GM18861 (cell line): ENCODE measurements around the gene AGPAT3.

Experiments used
- ATAC-seq: cut with Tn5 transposase; IDR thresholded peaks from one replicate; pipeline ENCODE4 v1.9.1; 2021; ENCODE audit not compliant: unreplicated experiment

AGPAT3 gene

DNA sequence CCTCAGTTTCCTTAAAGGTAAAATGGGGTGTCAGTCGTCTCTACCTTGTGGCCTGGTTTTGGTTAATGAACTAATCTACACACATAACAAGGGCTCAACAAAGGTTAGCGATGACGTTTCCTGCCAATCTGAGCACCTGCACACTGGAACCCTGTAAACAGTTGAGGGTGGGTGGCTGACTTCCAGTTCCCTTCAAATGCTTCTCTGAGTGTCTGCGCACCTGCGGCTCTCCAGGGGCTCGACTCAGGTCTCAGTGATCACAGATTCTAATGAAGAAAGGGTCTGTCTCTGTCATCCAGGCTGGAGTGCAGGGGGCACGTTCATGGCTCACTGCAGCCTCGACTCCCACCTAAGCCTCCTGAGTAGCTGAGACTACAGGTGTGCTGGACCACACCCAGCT lies 3.3 kb upstream of the AGPAT3 start:
- ATAC-seq, result no peak

DNA sequence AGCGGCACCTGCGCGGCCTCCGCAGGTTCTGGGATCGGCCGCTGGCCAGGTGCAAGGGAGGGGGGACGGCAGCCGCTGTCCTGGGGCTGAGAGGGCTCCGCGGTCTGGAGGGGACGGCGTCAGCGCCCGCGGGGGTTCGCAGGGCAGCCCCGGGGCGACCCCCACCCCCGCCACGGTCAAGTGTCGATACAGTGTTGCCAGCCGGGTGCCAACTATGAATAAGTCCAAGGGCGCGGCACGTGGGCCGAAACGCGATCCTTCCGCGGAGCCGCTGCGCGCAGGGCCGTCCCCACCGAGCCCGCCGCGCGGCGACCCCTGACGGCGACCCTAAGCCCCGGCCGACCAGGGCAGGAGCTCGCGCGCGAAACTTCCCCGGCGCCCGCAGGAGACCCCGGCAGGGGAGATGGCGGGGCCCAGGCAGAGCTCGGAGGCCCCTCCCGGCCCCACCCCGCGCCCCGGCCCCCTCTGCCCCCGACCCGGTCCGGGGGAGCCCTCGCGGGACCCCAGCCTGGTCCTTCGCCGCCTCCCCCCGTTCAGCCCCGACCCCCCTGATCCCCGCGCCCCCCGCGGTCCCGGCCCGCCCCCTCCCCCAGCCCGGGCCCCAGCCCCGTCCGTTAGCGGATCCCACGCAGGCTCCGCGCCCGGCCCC lies 586 bp upstream of the AGPAT3 start:
- ATAC-seq, result peak; percentile 25

DNA sequence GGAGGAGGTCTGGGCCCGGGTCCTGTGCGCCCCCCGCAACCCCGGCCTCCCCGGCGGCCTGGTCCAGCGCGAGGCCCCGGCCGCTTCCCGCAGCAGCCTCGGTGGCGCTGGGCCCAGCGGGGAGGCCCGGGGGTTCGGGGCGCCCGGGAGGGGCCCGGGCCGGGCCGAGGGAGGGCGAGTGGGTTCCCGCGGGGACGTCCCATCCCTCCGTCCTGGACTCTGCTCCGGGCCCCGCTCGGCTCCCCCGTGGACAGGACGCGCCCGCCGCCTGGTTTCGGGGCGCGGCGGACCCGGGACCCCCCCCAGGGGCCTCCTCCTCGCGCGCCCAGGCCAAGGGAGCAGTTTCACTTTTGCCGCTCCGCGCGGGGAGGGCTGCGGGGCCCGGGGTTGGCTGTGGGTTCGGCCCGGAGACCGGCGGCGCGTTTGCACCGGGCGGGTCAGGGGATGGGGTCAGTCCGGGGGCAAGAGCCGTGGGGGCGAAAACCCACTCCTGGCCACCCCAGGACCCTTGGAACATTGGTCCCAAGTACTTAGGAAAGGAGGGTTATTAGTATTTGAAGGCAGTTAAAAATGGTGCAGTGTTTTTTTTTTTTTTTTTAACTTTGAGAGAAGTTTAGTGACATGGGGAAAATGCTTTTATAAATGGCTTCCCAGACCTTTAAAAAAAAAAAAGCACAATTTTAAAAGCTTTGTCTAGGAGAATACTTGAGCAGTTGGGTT lies 677 bp downstream of the AGPAT3 start:
- no peak for ATAC-seq

DNA sequence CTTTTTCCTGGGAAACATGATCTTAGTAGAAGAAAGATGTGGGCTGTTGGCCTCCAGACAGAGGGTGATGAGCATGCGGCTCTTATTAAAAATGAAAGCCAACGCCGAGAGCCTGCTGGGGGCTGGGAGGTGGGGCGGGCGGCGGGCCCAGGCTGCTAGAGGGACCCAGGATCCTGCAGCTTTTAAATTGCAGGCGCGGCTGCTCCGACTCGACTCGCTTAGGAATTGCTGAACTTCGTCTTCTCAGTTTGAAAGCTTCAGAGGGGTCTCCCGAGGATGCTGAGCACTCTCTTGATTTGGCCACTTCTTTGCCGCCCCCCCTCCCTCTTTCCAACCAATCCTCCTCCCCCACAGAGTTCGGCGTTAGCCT lies 1.2 kb downstream of the AGPAT3 start:
- ATAC-seq, result no peak

DNA sequence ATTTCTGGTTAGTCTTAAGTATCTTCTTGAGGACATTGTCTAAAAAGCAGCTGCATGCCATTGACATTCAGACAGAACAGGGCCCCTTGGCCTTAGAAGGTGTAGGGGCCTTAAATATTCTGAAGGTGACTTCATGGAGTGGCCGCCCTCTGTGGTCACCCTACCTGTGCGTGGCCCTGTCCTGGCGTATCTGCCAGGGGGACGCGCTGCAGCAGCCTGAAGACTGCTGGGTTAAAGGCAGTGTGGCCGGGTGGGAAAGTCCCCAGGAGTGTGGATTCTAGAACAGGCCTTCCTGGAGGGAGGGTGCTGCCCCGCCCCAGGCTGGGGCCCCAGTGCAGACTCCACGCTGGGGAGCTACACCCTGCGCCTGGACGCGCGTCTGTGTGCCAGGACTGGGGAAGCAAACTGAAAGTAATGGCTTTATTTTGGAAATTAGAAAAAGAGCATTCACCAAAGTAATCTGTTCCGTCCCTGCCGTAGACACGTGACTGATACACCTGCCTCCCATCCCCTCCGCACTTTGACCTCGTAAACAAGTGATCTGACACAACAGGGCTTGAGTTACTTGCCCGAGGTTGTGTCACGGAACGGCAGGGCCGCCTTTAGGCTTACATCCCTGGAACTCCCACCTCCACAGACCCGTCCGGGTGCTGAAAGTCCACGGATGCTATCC lies 1.8 kb downstream of the AGPAT3 start:
- ATAC-seq, result no peak

DNA sequence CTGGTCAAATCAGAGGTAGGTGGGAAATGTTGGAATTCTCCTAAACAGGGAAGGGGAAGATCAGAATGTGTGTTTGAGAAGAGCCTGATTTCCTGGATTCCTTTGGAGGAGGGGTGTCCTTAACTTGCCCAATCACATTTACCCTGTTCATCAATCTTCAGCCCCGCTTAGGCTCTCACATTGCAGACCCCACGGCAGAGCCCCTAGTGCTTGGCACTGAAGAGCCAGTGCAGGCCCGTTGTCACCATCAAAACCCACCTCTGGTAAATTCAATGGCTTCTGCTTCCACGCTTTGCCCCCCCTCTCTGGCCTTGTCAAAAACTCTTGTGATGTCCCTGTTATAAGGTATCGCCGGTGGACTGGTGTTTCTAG lies 2.3 kb downstream of the AGPAT3 start:
- ATAC-seq, result no peak

DNA sequence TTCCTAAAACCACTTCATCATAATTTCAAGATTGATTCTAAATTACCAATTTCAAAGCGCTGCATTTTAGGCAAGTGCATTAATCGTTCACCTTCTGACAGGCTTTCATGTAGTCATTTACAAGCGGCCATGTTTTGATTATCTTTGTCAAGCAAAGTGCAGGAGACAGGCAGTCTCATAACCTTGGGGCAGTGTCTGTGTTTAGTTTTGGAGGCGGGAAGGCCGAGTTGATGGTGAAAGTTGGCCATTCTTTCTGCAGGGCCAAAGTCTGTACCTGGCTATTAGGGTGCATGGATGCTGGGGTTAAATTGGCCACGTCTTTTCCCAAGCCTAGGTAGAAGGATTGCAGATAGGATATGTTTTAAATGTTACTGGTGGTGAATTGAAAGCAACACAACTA lies 2.9 kb downstream of the AGPAT3 start:
- no peak for ATAC-seq

DNA sequence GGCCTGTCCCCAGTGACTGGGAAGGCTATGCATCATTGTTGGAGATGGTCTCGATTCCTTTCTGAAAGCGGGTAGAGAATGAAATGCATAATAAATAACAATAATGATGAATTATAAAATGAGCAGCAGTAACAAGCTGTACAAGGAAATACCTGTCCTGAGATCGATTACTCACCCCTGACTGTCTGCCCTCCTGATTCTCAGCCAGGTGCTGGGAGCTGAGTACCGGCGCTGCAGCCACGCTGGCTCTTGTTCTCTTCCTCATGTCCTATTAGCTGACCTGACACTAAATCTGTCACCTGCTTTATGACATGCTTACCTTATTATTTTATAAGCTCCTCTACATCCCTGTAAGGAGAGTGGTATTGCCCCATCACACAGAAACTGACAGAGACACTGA lies 3.4 kb downstream of the AGPAT3 start:
- no peak for ATAC-seq

DNA sequence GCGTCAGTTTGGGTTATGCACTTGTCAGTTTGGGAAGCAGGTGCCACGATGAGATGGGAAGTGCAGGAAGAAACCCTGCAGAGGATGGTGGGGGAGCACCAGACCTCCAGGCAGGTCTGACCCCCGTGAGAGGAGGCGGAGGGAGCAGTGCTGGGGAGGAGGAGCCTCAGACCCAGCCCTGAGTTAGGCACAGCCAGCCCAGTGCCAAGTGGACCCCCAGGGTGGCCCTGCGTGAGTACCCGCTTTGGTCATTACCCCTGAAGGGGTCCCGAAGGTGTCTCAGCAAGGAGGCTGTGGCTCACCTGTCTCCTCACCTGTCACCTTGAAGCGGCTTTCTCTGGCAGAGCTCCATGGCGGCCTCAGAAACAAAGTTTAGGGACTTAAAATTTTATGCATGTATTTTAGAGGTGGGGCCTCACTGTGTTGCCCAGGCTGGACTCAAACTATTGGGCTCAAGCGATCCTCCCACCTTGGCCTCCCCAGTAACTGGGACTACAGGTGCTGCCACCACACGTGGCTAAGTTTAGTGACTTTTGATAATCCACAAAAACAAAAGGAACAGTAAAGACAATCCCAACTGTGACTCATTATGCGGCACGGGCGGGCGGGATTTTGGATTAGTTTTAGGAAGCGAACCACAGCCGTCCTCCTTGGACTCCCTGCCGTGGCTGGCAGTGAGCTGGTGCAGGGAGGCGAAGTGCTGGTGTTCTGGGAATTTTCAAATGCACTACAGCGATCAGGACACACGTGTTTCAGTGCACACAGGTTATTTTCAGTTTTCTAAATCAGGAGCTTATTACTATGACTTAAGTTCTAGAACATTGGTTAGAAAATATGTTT lies 4.7 kb downstream of the AGPAT3 start:
- ATAC-seq, result no peak

DNA sequence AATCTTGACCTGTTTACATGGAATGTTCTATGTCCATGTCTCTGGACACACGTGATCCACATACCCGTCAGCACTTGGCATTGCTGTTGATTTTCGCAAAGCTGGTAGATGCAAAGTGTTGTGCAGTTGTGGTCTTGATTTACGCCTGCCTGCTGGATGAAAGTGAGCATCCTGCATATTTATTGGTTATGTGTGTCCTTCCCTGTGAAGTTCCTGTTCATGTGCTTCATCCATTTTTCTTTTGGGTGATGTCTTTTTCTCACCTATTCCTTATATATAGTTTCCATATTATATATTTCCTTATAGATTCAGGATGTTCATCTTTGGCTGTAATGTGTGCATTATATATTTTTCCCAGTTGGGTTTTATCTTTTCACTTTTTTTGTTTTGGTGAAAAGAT lies 6.5 kb downstream of the AGPAT3 start:
- ATAC-seq, result no peak

DNA sequence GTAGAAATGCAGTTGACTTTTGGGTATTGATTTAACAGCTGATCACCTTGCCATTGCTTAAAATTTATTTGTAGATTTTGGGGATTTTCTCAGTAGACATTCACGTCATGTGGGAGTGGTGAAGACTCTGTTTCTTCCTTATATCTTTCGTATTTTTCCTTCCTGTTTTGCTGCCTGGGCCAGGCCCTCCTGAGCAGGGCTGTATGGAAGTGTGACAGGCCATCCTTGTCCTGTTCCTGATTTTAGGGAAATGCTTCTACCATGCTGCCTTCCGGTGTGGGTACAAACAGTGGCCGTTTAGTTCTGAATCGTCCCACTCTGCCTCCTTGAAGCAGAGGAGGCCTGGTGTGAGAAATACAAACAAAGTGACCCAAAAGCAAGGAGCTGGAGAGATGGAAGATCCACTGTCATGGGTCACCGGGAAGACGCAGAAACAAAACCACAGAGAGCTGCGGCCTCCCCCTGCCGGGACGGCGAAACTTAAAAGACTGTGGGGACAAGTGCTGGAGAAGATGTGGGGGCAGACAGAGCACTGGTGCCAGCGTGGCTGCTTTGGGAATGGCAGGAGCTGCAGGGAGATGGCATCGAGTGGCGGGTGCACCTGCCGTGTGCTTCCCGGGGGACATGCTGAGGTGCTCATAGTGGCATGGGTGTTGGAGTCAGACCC lies 7.6 kb downstream of the AGPAT3 start:
- ATAC-seq, result no peak

DNA sequence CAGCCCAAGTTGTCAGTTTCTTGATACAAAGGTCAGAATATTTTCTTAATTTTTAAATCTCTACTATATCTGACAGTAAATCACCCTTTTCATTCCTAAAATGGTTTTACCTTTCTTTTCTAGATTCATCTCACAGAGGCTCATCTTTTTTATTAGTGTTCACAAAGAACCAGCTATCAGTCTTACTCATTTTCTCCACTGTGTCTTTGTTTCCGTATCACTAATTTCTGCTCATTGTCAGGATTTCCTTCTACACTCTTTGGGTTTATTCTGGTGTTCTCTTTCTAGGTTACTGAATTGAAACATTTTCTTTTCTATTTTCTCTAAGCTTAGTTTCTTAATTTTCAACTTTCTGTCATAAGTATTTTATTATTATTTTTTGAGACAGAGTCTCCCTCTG lies 8.7 kb downstream of the AGPAT3 start:
- no peak for ATAC-seq

DNA sequence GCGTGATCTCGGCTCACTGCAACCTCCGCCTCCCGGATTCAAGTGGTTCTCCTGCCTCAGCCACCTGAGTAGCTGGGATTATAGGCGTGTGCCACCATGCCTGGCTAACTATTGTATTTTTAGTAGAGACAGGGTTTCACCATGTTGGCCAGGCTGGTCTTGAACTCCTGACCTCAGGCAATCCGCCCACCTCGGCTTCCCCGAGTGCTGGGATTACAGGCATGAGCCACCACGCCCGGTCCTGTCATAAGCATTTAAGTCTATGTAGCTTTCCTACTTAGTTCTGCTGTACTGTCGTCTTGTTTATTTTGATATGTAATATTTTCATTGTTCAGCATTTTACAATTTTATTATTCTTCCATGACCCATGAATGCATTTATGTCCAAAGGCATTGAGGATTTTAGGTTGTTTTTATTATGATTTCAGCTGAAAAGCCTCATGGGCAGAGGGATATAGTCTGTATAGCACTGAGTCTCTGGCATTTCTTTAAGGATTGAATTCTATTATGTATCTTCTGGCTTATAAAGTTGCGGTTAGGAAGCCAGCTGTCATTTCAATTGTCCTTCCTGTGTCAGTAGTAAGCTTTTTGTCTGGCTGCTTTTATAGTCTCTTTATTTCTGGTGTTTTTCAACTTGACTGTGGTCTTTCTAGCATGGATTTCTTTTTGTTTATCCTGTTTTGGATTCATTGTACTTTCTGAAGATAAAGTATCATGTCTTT lies 9.2 kb downstream of the AGPAT3 start:
- no peak for ATAC-seq

DNA sequence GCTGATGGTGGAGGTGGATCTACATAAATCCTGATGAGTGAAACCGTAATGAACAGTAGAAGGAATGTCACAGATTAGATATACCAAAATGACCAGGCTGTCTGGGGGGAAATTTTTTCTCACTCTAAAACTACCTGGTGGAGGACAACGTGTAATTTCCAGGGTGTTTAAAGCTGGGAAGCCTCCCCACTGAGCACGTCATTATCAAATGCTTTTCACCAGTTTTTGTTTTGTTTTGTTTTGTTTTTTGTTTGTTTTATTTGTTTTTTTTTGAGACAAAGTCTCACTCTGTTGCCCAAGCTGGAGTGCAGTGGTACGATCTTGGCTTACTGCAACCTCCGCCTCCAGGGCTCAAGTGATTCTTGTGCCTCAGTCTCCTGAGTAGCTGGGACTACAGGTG lies 11.6 kb downstream of the AGPAT3 start:
- no peak for ATAC-seq

DNA sequence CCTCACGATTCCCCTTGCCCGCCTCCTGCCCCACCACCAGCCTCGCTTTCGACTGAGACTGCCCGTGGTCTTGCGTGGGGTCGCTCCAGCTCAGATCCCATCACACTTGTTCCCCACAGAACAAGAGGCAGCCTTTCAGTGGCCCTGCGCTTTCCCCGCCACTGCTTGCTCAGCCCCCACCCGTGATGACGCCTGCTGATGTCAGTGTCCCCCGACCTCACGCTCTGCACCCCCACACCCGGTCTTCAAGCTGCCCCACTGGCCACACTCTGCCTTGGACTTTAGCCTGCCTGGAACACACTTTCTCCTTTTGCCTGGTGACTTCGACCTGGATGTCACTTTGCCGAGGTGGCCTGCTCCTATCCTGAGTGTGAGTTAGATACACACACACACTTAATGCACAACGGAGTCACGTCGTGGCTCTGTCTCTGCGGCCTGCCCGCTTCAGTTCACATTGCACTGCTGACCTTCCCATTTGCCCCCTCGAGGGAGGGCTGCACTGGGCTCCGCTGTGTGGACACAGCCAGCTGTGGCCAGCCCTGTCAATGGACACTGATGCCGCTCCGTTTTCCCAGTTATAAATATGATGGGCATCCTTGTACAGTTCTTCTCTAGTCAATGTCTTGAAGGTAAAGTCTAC lies 13.0 kb downstream of the AGPAT3 start:
- no peak for ATAC-seq

DNA sequence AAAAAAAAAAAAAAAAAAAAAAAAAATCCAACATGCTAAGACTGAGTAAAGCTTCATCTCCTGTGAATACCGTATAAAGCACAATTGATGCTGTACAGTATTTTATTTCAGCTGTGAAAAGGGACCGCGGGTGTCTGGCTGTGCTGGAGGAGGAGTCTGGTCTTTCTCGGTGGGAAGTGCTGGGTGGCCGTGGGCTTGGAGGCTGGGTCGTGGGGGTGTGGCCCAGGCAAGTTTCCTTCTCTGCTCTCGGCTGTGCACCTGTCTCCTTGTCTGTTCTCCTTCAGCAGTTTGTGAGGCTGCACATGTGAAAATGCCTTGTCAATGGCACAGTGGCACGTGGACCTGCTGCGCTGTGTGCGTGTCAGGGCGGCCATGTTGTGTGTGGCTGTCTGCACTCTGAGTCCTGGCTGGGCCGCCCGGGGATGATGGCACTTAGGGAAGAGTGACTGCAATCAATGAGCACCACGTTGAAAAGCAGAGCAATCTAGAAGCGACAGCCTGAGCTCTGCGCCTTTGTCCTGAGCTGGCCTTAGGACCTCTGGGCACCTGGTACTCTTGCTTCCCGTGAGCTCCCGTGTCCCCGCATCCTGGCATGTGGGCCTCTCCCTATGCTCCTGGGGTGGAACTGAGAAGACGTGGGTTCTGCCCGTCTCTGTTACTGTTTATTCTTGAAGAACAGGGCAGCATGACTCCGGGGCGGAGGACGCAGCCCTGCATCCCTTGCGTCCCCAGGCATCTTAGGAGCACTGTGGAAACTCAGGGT lies 14.5 kb downstream of the AGPAT3 start:
- no peak for ATAC-seq

DNA sequence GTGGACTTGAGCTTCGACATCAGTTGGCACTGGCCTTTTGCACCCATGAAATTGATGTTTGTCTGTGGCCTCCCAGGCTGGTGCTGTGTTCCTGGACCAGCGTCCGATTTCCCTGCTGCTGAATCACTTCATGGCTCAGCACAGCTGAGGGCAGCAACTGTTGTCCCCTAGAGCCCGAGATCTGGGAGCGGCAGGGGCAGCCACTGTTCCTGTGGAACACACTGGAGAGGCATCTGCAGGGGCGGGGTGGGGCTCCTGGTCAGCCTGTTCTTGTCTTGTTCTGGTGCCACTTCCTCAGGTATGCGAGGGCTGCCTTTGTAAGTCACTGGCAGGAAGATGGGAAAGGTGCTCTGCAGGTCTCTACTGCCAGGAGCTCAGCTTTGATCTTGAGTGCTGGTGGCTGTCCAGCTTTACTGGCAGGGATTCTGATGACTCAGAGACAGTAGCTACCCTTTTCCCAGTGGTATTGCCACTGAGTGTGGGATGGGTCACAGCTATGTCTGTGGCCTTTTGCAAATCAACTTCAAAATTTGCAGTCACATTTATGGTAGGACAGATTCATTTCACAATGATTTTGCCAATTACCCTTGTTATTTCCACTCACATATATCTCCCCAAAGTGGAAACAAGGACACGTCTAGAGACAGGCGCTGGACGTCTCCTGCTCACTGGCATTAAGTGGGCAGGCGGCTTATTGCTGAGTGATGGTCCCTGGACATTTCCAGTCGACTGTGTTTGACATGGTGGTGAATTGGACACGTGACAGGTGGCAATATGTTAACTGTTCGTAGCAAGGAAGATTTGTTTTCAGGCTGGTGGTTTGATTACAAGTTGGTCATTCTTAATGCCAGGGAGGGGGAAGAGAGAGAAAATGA lies 15.3 kb downstream of the AGPAT3 start:
- ATAC-seq, result no peak

DNA sequence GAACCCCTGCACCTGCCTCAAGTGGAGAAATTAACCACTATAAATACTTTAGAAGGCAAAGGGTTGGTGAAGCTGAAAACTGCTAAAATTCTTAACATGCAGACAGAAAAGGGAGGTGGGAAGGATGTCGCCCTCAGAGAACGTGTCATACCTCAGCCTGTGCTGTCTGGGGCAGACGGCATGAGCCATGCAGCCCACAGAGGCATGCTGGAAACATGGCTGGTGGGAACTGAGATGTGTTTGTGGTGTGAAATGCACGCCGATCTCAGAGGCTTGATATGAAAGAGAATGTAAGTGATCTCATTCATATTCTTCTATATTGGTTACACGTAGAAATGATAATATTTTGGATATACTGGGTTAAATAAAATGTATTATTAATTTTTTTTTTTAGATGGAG lies 16.3 kb downstream of the AGPAT3 start:
- no peak for ATAC-seq
